HG03354 (cell line): ENCODE data around the gene ACMSD.
"Not testable (repeated sequence)": the region's sequence is repeated elsewhere in the genome, so short reads cannot be mapped to it uniquely, and the experiment has no call there.

Experiments used
- ATAC-seq: cut with Tn5 transposase; IDR thresholded peaks from one replicate; pipeline ENCODE4 v1.9.1; 2021; ENCODE audit warnings: mild to moderate bottlenecking; ENCODE audit not compliant: unreplicated experiment, poor library complexity, severe bottlenecking

The ACMSD gene

DNA sequence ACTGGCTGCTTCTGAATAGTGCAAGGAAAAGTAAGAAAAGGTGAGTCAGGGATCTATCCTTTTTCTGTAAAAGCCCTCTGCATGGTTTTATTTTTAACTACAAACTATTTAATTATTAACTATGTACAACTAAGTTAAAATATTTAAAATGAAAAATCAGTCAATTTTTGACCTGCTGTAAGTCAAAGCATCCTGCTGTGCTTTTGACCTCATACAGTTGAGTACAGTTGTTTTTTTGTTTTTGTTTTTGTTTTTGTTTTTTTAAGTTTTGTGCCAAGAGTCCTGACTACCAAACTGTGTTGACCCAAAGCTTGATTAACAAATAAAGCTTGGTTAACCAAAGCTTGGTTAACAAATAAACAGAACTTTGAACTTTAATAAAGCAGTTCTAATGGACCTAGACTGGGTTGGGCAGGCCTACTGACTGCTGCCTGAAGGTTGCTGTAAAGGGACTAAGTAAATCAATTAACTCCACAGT, at the start of gene ACMSD:
Gene ACMSD (plus strand): TSS at position 474 of the 478 bp plus-strand sequence. CDS start 67 bp downstream, outside the sequence.
- ATAC-seq: no peak

DNA sequence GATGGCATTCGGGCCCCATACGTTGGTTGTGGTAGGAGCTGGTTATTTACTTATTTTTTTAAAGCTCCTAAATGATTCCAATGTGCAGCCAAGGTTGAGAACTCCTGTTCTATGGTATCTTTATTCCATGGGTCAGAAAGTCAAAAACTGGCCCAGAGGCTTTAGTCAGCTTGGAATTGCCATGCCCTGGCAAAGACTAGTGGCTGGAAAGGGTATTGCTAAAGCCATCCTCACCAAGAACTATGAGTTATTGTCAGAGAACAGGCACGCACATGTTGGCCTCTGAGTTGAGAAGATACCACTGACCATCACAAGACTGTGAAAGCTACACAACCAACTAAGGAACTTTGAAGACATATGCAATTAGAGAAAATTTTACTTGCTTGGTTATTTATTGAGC, 47.9 kb upstream of the ACMSD start:
- no peak for ATAC-seq

DNA sequence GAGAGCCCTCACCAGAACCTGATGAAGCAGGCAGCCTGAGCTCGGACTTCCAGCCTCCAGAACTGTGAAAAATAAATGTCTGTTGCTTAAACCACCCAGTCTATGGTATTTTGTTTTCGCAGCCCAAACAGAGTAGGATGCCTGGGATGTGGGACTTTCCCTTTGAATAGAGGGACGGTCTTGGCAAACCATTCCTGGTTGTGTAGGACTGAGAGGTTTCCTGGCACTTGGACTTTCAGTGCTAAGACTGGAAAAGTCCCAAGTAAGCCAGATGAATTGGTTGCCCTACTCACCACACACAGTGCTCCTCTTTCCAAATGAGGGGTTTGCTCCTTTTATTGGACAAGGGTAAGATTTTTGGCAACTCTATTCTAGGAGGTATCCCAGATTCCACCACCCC, 46.8 kb upstream of the ACMSD start:
- no peak for ATAC-seq

DNA sequence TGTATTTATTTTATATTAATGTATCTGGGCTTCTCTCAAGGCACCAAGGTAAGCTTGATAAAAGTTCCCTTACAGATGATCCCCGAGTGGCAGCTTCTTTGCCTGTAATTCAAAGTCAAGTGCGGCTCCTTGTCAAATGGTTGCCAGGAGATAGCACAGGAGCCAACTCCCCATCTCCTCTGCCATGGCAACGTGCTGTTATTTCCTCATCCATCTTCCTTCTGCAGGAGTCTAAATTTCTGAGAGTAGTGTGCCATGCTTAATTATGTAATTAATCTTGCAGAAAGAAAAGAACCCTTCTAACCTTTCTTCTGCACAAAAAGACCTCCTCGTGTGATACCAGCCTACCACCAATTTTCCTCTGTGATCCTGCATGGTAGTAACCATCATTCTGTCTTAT, 46.2 kb upstream of the ACMSD start:
- no peak for ATAC-seq

DNA sequence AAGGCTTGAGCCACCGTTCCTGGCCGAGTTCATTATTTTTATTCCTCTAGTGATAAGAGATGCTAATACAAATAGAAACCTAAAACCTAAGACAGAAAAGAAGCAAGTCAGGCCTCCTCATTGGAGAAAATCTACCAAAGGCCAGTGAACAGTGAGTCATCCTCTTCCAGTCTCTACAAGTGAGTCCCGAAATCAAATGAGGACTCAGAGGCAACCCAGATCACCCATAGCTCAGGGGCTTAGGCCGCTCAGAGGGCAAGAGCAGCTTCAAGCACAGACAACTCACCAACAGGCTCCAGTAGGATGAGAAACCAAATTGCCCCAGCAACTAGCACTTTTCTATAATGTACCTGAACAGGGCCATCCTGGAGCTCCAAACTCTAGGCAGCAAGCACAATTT, 42.7 kb upstream of the ACMSD start:
- ATAC-seq: no peak

DNA sequence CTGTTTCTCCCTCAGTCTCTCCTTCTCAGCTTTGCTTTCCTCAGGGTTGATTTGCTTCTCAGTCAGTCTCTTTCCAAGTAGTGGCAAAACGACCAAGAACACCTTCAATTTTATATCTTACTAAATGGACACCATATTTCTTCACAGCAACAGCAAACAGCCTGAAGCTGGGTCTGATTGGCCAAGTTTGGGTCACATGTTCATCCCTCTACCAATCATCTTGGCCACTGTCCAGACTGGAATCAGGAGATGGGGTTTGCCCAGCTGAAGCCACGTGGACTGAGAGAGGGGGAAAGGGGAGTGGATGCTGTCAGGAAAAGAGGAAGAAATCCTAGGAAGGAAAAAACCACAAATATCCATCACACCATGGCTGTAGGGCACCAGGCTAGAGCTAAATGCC, 42.0 kb upstream of the ACMSD start:
- ATAC-seq: no peak

DNA sequence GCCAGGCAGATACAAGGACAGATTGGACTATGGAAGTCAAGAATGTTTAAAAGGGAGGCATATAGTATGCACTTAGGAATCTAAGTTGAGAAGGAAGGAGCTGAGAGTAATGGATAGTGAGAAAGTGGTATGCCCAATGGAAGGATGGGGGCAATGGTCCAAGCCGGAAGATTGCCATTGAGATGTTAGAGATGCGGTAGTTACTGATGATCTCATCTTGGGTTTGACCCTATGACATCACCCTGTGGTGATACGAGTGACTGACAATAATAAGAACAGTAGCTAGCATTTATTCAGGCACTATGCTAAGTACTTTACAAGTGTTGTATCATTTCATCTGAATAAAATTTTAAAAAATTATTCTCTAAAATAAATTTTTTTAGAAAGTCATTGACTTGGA, 38.5 kb upstream of the ACMSD start:
- ATAC-seq: no peak

DNA sequence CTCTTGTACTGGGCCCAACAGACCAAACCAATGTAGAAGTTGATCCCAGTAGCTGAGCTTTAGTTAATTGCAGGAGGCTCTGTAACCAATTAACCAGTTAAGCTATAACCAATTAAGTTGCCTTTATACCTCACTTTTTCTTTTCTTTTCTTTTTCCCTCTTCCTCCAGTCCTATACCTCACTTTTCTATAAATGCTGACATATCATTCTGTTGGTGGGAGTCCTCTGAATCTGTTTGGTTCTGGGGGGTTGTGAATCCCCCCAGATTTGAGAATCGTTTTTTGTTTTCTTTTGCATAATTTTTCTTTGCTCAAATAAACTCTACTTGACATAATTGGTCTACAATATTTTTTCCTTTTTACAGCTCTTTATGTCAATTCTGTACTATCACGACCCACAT, 38.1 kb upstream of the ACMSD start:
- no peak for ATAC-seq

DNA sequence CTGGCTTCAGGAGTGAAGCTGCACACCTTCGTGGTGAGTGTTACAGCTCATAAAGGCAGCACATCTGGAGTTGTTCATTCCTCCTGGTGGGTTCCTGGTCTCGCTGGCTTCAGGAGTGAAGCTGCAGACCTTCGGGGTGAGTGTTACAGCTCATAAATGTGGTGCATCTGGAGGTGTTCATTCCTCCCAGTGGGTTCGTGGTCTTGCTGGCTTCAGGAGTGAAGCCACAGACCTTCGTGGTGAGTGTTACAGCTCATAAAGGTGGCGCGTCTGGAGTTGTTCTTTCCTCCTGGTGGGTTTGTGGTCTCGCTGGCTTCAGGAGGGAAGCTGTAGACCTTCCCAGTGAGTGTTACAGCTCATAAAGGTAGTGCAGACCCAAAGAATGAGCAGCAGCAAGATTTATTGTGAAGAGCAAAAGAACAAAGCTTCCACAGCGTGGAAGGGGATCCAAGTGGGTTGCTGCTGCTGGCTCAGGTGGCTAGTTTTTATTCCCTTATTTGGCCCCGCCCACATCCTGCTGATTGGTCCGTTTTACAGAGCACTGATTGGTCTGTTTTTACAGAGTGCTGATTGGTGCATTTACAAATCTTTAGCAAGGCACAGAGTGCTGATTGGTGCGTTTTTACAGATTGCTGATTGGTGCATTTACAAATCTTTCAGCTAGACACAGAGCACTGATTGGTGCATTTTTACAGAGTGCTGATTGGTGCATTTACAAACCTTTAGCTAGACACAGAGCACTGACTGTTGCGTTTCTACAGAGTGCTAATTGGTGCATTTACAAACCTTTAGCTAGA, 34.6 kb upstream of the ACMSD start:
- not testable (repeated sequence) for ATAC-seq

DNA sequence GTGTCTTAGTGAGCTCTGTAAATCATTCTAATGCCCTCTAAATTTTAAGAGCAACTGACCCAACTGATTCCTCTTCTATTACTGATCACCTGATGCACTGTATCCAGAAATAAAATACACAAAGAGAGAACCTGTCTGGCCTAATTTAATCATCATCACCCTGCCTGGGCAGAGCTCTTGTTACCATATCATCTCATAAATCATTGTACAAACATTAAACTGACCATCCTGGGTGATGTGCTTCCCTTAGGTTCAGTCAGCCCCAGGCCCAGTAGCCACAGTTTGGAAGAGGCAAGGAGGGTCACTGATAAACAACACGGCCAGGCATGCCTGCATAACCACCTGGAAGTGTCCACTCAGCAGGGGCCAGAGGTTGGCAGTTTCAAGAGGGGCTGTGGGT, 22.7 kb upstream of the ACMSD start:
- no peak for ATAC-seq

DNA sequence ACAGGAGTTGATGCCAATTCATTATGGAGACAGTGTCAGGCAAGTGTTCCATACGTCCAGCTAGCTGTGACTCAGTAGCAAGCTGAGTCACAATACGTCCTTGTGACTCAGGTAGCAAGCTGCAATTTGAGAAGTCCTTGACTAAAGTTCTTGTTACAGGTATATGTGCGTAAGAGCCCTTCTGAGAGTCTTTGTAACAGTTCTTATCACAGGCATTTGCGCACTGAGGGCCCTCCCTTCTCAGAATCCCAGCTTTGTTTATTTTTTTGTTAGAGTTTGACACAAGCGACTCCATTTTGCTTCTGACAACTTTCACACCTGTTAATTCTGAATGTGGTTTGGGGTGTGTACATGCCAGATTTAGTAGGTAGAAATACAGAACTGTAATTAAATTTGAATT, 20.1 kb upstream of the ACMSD start:
- no peak for ATAC-seq

DNA sequence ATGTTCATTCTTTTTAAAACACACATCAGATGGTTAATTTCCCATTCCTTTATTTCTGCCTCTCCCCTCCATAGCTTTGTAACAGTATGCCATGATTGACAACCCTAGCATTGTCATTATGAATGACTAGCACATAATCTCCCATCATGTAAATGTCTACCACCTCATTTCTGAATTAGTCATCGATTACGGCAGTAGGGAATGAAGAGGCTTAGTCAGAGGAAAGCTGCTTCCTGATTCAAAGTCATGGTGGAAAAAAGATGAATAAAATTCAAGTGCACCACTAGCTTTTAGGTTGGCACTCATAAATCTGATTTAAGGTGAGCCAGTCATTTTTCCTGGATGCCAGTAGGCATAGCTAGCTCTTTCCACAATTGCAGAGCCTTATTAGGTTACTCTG, 19.1 kb upstream of the ACMSD start:
- no peak for ATAC-seq

DNA sequence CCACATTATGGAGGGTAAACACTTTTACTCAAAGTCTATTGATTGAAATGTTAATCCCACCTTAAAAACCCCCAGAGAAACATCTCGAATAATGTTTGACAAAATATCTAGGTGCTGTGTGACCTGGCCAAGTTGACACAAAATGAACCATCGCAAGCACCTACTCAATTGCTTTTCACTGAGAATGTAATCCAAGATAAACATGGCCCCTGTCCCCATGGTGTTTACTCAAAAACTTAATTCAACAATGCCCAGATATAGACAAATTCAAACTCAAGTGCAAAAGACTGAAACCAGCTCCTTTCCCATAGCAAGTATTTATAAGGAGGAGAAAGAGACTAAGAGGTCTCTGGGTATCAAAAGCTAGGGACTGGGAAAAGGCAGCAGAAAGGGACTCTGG, 15.0 kb upstream of the ACMSD start:
- ATAC-seq: no peak

DNA sequence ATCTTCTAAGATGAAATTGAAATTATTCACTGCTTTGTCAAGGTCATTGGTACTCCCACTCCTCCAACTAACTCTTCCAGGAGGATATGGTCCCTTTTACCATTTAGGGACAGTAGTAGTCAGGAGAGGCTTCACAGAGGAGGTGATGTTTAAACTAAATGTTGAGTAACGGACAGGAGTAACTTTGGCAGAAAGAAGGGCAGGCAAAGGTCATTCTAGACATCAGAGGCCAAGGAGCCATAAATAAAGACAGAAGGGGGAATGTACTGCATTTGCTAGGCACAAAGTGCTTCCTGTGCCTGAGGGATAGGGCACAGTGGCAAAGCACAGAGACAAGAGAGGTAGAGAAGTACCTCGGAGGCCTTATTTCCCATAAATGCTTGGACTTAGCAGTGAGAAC, 14.6 kb upstream of the ACMSD start:
- no peak for ATAC-seq

DNA sequence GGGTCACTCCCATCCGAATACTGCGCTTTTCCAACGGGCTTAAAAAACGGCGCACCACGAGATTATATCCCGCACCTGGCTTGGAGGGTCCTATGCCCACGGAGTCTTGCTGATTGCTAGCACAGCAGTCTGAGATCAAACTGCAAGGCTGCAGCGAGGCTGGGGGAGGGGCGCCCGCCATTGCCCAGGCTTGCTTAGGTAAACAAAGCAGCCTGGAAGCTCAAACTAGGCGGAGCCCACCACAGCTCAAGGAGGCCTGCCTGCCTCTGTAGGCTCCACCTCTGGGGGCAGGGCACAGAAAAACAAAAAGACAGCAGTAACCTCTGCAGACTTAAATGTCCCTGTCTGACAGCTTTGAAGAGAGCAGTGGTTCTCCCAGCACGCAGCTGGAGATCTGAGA, 12.7 kb upstream of the ACMSD start:
- ATAC-seq: not testable (repeated sequence)

DNA sequence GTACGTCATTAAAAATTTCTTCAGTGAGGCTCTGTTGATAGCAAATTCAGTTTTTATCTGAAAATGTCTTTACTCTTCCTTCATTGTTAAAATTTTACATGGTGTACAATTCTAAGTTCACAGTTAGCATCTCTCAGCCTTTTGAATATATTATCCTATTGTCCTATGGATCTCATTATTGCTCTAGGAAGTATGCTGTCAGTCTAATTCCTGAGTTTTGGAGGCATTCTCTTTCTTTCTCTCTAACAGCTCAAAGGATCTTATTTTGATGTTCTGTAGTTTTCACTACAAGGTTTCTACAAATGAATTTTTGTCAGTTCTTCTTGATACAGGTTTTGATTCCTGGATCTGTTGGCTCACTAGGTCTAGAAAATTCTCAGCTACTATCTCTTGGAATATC, 2.9 kb upstream of the ACMSD start:
- no peak for ATAC-seq

DNA sequence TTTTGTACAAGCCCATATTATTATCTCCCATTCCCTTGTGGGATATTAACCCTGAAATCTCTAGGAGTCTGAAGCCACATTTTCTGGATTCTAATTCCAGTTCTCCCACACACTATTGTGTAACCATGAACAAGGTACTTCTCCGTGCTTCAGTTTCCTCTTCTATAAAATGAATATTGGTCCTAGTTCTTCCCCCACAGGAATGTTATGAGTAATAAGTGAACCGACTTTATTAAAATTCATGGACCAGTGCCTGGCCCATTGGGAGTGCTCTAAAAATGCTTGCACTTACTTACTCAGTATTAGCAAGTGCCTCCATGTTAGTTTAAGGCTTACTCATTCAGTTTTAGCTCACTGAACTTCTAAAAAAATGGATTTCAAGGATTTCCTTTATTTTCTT, 1.4 kb upstream of the ACMSD start:
- no peak for ATAC-seq

DNA sequence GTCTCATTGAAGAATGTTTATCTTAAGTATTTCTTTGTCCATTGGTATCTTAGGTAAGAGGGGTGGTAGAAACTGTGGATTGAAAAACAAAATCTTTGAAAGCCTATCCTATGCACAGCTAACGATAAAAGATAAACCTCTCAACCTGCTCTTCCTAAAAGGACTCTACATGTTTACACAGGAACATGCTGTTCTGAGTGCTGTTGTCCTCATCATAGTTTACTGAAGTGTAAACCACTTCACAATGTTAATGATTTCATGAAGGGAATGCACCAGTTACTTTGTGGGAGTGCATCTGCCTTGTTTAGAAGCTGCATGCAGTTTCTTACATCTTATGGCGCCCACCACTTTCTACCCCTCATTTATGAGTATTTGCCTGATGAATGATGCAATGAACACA, 1.2 kb downstream of the ACMSD start:
- peak; percentile 88 for ATAC-seq

DNA sequence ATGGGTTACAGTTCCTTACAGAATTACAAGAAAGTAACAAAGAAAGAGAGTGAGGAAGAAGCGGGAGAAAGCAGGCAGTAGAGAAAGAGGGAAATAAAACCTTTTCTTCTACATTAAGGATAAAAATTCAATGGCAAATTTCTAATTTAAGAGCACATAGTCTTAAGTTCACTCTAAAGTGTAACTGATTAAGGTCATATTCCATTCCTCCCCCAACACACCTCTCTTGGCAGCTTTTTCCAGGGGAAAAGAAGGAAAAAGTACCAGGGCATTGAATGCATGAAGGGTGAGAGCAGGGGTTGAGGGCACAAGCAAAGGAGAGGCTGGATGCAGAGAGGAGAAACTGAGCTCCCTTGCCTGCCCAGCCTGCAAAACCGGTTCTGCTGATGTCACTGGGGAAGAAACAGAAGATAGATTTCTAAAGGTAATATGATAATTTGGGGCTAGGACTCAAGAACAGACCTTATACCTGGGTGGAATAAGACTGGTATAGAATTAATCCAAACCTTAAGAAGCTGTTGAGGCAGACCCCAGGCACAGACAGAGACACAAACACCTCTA, 4.6 kb downstream of the ACMSD start:
- no peak for ATAC-seq

DNA sequence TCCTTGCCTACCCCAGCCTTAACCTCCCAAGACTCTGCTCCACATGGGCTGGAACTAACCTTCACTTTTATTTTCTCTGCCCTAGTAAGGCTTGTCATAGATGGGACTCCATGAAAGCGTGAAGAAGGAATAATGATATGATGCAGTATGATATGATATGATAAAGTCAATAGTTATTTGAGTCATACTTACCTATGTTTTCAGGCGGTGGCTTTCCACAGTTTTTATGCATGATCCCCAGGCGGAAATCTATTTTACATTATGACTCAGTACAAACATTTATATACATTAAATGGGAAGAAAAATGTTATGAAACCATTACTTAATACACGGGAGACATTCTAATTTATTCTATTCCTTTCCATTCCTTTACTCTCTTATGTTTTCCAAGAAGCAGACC, 5.6 kb downstream of the ACMSD start:
- ATAC-seq: no peak

DNA sequence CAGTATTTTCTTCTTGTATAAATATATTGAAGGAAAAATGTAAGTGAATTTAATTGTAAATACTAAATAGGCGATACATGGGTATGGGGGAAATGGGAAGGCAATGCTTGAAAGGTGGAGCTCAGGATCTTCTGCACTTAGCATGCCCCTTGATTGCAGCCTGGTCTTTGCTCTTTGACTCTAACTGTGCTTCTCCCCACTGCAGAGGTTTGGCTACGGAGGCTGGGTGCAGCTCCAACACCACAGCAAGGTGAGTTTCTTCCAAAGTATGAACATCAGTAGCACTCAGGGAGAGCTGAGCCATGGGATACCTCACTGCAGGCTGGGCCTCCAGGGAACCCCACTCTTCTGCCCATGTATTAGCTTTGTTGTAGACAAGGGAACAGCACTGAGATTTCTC, 6.6 kb downstream of the ACMSD start:
- ATAC-seq: no peak

DNA sequence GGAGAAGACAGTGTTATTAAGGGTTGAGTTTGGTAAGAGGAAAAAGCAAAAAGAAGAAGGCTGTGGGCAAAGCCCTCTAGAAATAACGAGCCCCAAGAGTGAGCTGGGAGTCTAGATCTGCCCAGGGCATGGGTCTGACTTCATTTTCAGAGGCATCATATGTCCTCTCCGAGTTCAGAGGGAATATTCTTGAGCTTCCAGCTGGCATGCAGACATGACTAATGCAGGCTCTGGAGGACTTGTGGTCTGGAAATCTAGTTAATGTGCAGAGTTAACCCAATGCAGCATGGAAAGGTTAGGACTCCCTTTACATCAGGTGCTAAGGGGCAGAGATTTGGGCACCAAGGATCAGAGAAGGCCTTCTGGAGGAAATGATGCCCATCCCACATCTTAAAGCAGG, 7.3 kb downstream of the ACMSD start:
- ATAC-seq: no peak
